HG03280 (cell line): ENCODE measurements around the gene IL1RL1.

Experiments used
- ATAC-seq: cut with Tn5 transposase; IDR thresholded peaks from one replicate; pipeline ENCODE4 v1.9.1; 2021; ENCODE audit warnings: mild to moderate bottlenecking, moderate library complexity; ENCODE audit not compliant: unreplicated experiment

Gene IL1RL1

GRCh38 chr2:102334486-102334885 lies 23.1 kb downstream of the IL1RL1 start:
- ATAC-seq: no peak

GRCh38 chr2:102335871-102336366 lies 24.6 kb downstream of the IL1RL1 start:
- ATAC-seq: no peak

- ATAC-seq: no peak
These were observed 25.2 kb downstream of the IL1RL1 start for GRCh38 chr2:102336502-102336945.

GRCh38 chr2:102337012-102337411 lies 25.6 kb downstream of the IL1RL1 start:
- ATAC-seq: no peak

- ATAC-seq: no peak
These were observed 26.4 kb downstream of the IL1RL1 start for GRCh38 chr2:102337481-102338386.

- ATAC-seq: no peak
These were observed 29.4 kb downstream of the IL1RL1 start for GRCh38 chr2:102340778-102341177.

- no peak for ATAC-seq
These were observed 31.5 kb downstream of the IL1RL1 start for GRCh38 chr2:102342888-102343287.

- ATAC-seq: no peak
These were observed 33.0 kb downstream of the IL1RL1 start for GRCh38 chr2:102344397-102344796.

- no peak for ATAC-seq
These were observed 34.1 kb downstream of the IL1RL1 start for GRCh38 chr2:102345329-102345920.

- ATAC-seq: no peak
These were observed 35.2 kb downstream of the IL1RL1 start for GRCh38 chr2:102346381-102347130.

- no peak for ATAC-seq
These were observed 38.9 kb downstream of the IL1RL1 start for GRCh38 chr2:102350137-102350793.

- peak; percentile 89 for ATAC-seq
These were observed 44.4 kb downstream of the IL1RL1 start, which contains the start of gene IL18R1 for GRCh38 chr2:102355526-102356380. Gene IL18R1, plus strand, starts transcription at chr2:102355796. Its CDS starts 6,865 bp downstream, at chr2:102362661.

GRCh38 chr2:102356381-102356712 lies 45.0 kb downstream of the IL1RL1 start:
- ATAC-seq: no peak

- ATAC-seq: no peak
These were observed 45.4 kb downstream of the IL1RL1 start for GRCh38 chr2:102356741-102357140.

GRCh38 chr2:102357937-102358336 lies 46.6 kb downstream of the IL1RL1 start:
- ATAC-seq: no peak

- no peak for ATAC-seq
These were observed 47.1 kb downstream of the IL1RL1 start for GRCh38 chr2:102358496-102358895.

GRCh38 chr2:102359527-102359926 lies 48.2 kb downstream of the IL1RL1 start:
- ATAC-seq: no peak

- ATAC-seq: no peak
These were observed 50.4 kb downstream of the IL1RL1 start for GRCh38 chr2:102361632-102362241.

GRCh38 chr2:102365763-102366162 lies 54.4 kb downstream of the IL1RL1 start:
- no peak for ATAC-seq
